ENCODE data around the gene CIDEC.
A peak's percentile ranks its signal among the peaks of the same experiment; 100 is the strongest.
"Not testable (repeated sequence)": the region's sequence is repeated elsewhere in the genome, so short reads cannot be mapped to it uniquely, and the experiment has no call there.

Gene CIDEC

GRCh38 chr3:9864200-9864927 lies 15.7 kb downstream of the CIDEC start:
- Histone ChIP-seq H3K4me1 (ENCODE audit: control insufficient read depth in 1 of 2, insufficient read depth in 2 of 2, low read length in 2 of 2) (peaks cover 0 to 5% of the 10 kb centered on the region in 2 donors), H3K4me3 (ENCODE audit: low read depth in 1 of 2, low read length in 2 of 2) (no peak overlapping the region), H3K9ac (ENCODE audit: low read depth in 1 of 2, low read length in 2 of 2) (no peak overlapping the region), H3K36me3 (ENCODE audit: control insufficient read depth in 1 of 2, insufficient read depth in 2 of 2, low read length in 2 of 2) (no peaks in the 10 kb centered on the region), H3K27me3 (ENCODE audit: control insufficient read depth in 1 of 2, insufficient read depth in 2 of 2, low read length in 2 of 2) (no peaks in the 10 kb centered on the region), H3K27ac (ENCODE audit: low read depth, low read length) (peak overlapping the region; percentile 20), H3K9me3 (ENCODE audit: control insufficient read depth in 1 of 2, low read length in 2 of 2) (no peaks in the 10 kb centered on the region)

GRCh38 chr3:9863058-9863772 lies 16.8 kb downstream of the CIDEC start:
- peaks cover 0 to 5% of the 10 kb centered on the region in 2 donors for H3K4me1 ChIP-seq (ENCODE audit: control insufficient read depth in 1 of 2, insufficient read depth in 2 of 2, low read length in 2 of 2)
- no peaks in the 10 kb centered on the region for H3K27me3 ChIP-seq (ENCODE audit: control insufficient read depth in 1 of 2, insufficient read depth in 2 of 2, low read length in 2 of 2)
- H3K9ac ChIP-seq (ENCODE audit: low read depth in 1 of 2, low read length in 2 of 2): peak overlapping the region in 1 of 2 donors; percentile 25
- H3K4me3 ChIP-seq (ENCODE audit: low read depth in 1 of 2, low read length in 2 of 2): peak overlapping the region; percentile 35 to 60
- no peaks in the 10 kb centered on the region for H3K9me3 ChIP-seq (ENCODE audit: control insufficient read depth in 1 of 2, low read length in 2 of 2)
- H3K27ac ChIP-seq (ENCODE audit: low read depth, low read length): no peak overlapping the region
- no peaks in the 10 kb centered on the region for H3K36me3 ChIP-seq (ENCODE audit: control insufficient read depth in 1 of 2, insufficient read depth in 2 of 2, low read length in 2 of 2)

GRCh38 chr3:9862391-9863057 lies 17.5 kb downstream of the CIDEC start:
- H3K36me3 ChIP-seq (ENCODE audit: control insufficient read depth in 1 of 2, insufficient read depth in 2 of 2, low read length in 2 of 2): no peaks in the 10 kb centered on the region
- no peak overlapping the region for H3K27ac ChIP-seq (ENCODE audit: low read depth, low read length)
- peak overlapping the region; percentile 35 to 60 for H3K4me3 ChIP-seq (ENCODE audit: low read depth in 1 of 2, low read length in 2 of 2)
- H3K4me1 ChIP-seq (ENCODE audit: control insufficient read depth in 1 of 2, insufficient read depth in 2 of 2, low read length in 2 of 2): peaks cover 0 to 5% of the 10 kb centered on the region in 2 donors
- no peaks in the 10 kb centered on the region for H3K27me3 ChIP-seq (ENCODE audit: control insufficient read depth in 1 of 2, insufficient read depth in 2 of 2, low read length in 2 of 2)
- H3K9ac ChIP-seq (ENCODE audit: low read depth in 1 of 2, low read length in 2 of 2): peak overlapping the region in 1 of 2 donors; percentile 25
- no peaks in the 10 kb centered on the region for H3K9me3 ChIP-seq (ENCODE audit: control insufficient read depth in 1 of 2, low read length in 2 of 2)

GRCh38 chr3:9861626-9862130 lies 18.4 kb downstream of the CIDEC start:
- Histone ChIP-seq H3K27me3 (ENCODE audit: control insufficient read depth in 1 of 2, insufficient read depth in 2 of 2, low read length in 2 of 2) (no peaks in the 10 kb centered on the region), H3K9ac (ENCODE audit: low read depth in 1 of 2, low read length in 2 of 2) (no peak overlapping the region), H3K9me3 (ENCODE audit: control insufficient read depth in 1 of 2, low read length in 2 of 2) (no peaks in the 10 kb centered on the region), H3K4me3 (ENCODE audit: low read depth in 1 of 2, low read length in 2 of 2) (no peak overlapping the region), H3K36me3 (ENCODE audit: control insufficient read depth in 1 of 2, insufficient read depth in 2 of 2, low read length in 2 of 2) (no peaks in the 10 kb centered on the region), H3K4me1 (ENCODE audit: control insufficient read depth in 1 of 2, insufficient read depth in 2 of 2, low read length in 2 of 2) (peaks cover 0 to 5% of the 10 kb centered on the region in 2 donors), H3K27ac (ENCODE audit: low read depth, low read length) (no peak overlapping the region)

- Histone ChIP-seq H3K4me3 (ENCODE audit: low read depth in 1 of 2, low read length in 2 of 2) (no peak overlapping the region), H3K27me3 (ENCODE audit: control insufficient read depth in 1 of 2, insufficient read depth in 2 of 2, low read length in 2 of 2) (no peaks in the 10 kb centered on the region), H3K27ac (ENCODE audit: low read depth, low read length) (no peak overlapping the region), H3K9me3 (ENCODE audit: control insufficient read depth in 1 of 2, low read length in 2 of 2) (no peaks in the 10 kb centered on the region), H3K36me3 (ENCODE audit: control insufficient read depth in 1 of 2, insufficient read depth in 2 of 2, low read length in 2 of 2) (no peaks in the 10 kb centered on the region), H3K9ac (ENCODE audit: low read depth in 1 of 2, low read length in 2 of 2) (no peak overlapping the region), H3K4me1 (ENCODE audit: control insufficient read depth in 1 of 2, insufficient read depth in 2 of 2, low read length in 2 of 2) (peaks cover 0 to 5% of the 10 kb centered on the region in 2 donors)
Observed at GRCh38 chr3:9861201-9861600, 18.9 kb downstream of the CIDEC start.

- H3K4me3 ChIP-seq (ENCODE audit: low read depth in 1 of 2, low read length in 2 of 2): no peak overlapping the region
- peaks cover 0 to 5% of the 10 kb centered on the region in 2 donors for H3K4me1 ChIP-seq (ENCODE audit: control insufficient read depth in 1 of 2, insufficient read depth in 2 of 2, low read length in 2 of 2)
- no peak overlapping the region for H3K27ac ChIP-seq (ENCODE audit: low read depth, low read length)
- no peaks in the 10 kb centered on the region for H3K27me3 ChIP-seq (ENCODE audit: control insufficient read depth in 1 of 2, insufficient read depth in 2 of 2, low read length in 2 of 2)
- H3K9me3 ChIP-seq (ENCODE audit: control insufficient read depth in 1 of 2, low read length in 2 of 2): no peaks in the 10 kb centered on the region
- no peak overlapping the region for H3K9ac ChIP-seq (ENCODE audit: low read depth in 1 of 2, low read length in 2 of 2)
- no peaks in the 10 kb centered on the region for H3K36me3 ChIP-seq (ENCODE audit: control insufficient read depth in 1 of 2, insufficient read depth in 2 of 2, low read length in 2 of 2)
Observed at GRCh38 chr3:9859530-9860025, 20.5 kb downstream of the CIDEC start.

- no peaks in the 10 kb centered on the region for H3K27me3 ChIP-seq (ENCODE audit: control insufficient read depth in 1 of 2, insufficient read depth in 2 of 2, low read length in 2 of 2)
- H3K9ac ChIP-seq (ENCODE audit: low read depth in 1 of 2, low read length in 2 of 2): no peak overlapping the region
- H3K27ac ChIP-seq (ENCODE audit: low read depth, low read length): no peak overlapping the region
- no peaks in the 10 kb centered on the region for H3K9me3 ChIP-seq (ENCODE audit: control insufficient read depth in 1 of 2, low read length in 2 of 2)
- H3K4me3 ChIP-seq (ENCODE audit: low read depth in 1 of 2, low read length in 2 of 2): no peak overlapping the region
- no peaks in the 10 kb centered on the region for H3K36me3 ChIP-seq (ENCODE audit: control insufficient read depth in 1 of 2, insufficient read depth in 2 of 2, low read length in 2 of 2)
- peaks cover 0 to 10% of the 10 kb centered on the region in 2 donors for H3K4me1 ChIP-seq (ENCODE audit: control insufficient read depth in 1 of 2, insufficient read depth in 2 of 2, low read length in 2 of 2)
Observed at GRCh38 chr3:9855594-9855993, 24.5 kb downstream of the CIDEC start.

GRCh38 chr3:9854291-9854940 lies 25.6 kb downstream of the CIDEC start:
- not testable (repeated sequence) for H3K36me3 ChIP-seq (ENCODE audit: control insufficient read depth in 1 of 2, insufficient read depth in 2 of 2, low read length in 2 of 2); H3K27me3 ChIP-seq (ENCODE audit: control insufficient read depth in 1 of 2, insufficient read depth in 2 of 2, low read length in 2 of 2); H3K27ac ChIP-seq (ENCODE audit: low read depth, low read length); H3K9me3 ChIP-seq (ENCODE audit: control insufficient read depth in 1 of 2, low read length in 2 of 2); H3K9ac ChIP-seq (ENCODE audit: low read depth in 1 of 2, low read length in 2 of 2); H3K4me3 ChIP-seq (ENCODE audit: low read depth in 1 of 2, low read length in 2 of 2)
- H3K4me1 ChIP-seq (ENCODE audit: control insufficient read depth in 1 of 2, insufficient read depth in 2 of 2, low read length in 2 of 2): peaks cover 0 to 10% of the 10 kb centered on the region in 2 donors

- Histone ChIP-seq H3K9ac (ENCODE audit: low read depth in 1 of 2, low read length in 2 of 2) (no peak overlapping the region), H3K4me1 (ENCODE audit: control insufficient read depth in 1 of 2, insufficient read depth in 2 of 2, low read length in 2 of 2) (peaks cover 0 to 10% of the 10 kb centered on the region in 2 donors), H3K27me3 (ENCODE audit: control insufficient read depth in 1 of 2, insufficient read depth in 2 of 2, low read length in 2 of 2) (no peaks in the 10 kb centered on the region)
Observed at GRCh38 chr3:9852528-9852927, 27.5 kb downstream of the CIDEC start.

More at GRCh38 chr3:9852528-9852927, 27.5 kb downstream of the CIDEC start:
- Histone ChIP-seq H3K4me3 (ENCODE audit: low read depth in 1 of 2, low read length in 2 of 2) (no peak overlapping the region), H3K27ac (ENCODE audit: low read depth, low read length) (no peak overlapping the region), H3K9me3 (ENCODE audit: control insufficient read depth in 1 of 2, low read length in 2 of 2) (no peaks in the 10 kb centered on the region), H3K36me3 (ENCODE audit: control insufficient read depth in 1 of 2, insufficient read depth in 2 of 2, low read length in 2 of 2) (no peaks in the 10 kb centered on the region)
